PC-9 (cell line): ENCODE results near the gene OSBPL10.

Experiments
- CTCF ChIP-seq: fragments of 200-600 bp; sonication (generic); conservative IDR thresholded peaks from 2 replicates; pipeline ENCODE4 v1.6.1; 2017; ENCODE audit warnings: mixed run types, antibody characterized with exemption, mild to moderate bottlenecking, moderate library complexity
- EZH2 ChIP-seq: fragments of 200-600 bp; sonication (generic); IDR thresholded peaks from 2 replicates; pipeline ENCODE4 v1.8.0; 2017; ENCODE audit warnings: antibody characterized with exemption, low read depth

GRCh38 chr3:31890742-31891469 lies 90.2 kb downstream of the OSBPL10 start:
- TF ChIP-seq CTCF: no peak
- TF ChIP-seq EZH2: no peak
